Stimulated activated CD4-positive, alpha-beta T cell treated with anti-CD3 and anti-CD28 coated beads, TNF-alpha, amount 100 ng/mL, for 48 hours (primary cell): ENCODE measurements around the gene MS4A8.
"Not testable (repeated sequence)": the region's sequence is repeated elsewhere in the genome, so short reads cannot be mapped to it uniquely, and the experiment has no call there.

Experiments used
- DNase-seq, 3 donors: peaks; one replicate each; pipeline ENCODE4 v3.0.0-alpha.2; 2020; ENCODE audit warnings: low read depth in 3 of 3

The MS4A8 gene

GRCh38 chr11:60699284-60699691 is at the start of gene MS4A8:
TSS of gene MS4A8 (plus strand) at chr11:60699612. CDS start at chr11:60700861, 1,249 bp downstream.
- no peak for DNase-seq

- no peak for DNase-seq
These were observed 41.5 kb upstream of the MS4A8 start for GRCh38 chr11:60657888-60658287.

DNA sequence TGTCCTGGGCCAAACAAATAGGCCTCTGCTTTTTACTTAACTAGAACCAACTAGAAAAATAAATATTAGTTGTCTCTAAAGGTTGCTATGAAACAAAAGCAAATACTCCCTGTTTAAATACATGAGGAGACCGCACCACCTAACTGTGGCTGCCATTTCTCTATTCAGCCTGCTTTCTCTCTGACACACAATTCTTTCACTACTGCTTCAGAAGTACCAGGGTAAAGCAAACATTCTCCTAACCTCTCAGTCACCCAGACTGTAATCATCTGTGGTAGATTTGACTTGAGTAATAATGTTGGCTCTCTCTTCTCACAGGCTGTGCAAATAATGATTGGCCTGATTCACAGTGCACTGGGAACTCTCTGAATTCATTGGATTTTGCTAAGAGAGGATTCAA is 41.0 kb upstream of the MS4A8 start:
- no peak for DNase-seq

GRCh38 chr11:60672255-60672654 is 27.2 kb upstream of the MS4A8 start:
- no peak for DNase-seq

DNA sequence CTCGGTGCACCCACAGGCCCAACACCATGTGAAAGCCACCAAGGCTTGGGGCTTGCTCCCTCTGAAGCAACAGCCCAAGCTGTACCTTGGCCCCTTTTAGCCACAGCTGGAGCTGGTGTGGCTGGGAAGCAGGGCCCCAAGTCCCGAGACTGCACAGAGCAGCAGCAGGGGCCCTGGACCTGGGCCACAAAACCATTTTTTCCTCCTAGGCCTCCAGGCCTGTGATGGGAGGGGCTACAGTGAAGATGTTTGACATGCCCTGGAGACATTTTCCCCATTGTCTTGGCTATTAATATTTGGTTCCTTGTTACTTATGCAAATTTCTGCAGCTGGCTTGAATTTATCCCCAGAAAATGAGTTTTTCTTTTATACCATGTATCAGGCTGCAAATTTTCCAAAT is 21.2 kb upstream of the MS4A8 start:
- DNase-seq: not testable (repeated sequence)

DNA sequence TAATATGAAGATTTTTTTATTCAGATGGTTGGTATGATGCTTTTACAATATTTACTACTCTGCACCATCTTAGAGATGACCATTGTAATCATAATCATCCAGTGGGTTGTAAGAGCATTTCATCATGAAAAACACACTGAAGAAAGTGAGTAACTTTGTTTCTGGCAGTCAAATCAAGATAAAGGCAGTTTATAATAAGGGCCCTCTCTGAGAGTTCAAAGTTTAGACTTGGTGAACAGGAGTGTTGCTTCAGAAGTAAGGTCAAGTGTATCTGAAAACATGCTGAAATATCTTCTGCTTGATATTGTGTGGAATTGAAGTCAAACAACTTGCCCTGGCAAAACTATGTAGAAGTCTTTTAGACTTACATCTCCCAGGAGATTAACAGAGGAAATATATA is 19.5 kb upstream of the MS4A8 start:
- DNase-seq: no peak

GRCh38 chr11:60680455-60681119 is 18.8 kb upstream of the MS4A8 start:
- DNase-seq: no peak

DNA sequence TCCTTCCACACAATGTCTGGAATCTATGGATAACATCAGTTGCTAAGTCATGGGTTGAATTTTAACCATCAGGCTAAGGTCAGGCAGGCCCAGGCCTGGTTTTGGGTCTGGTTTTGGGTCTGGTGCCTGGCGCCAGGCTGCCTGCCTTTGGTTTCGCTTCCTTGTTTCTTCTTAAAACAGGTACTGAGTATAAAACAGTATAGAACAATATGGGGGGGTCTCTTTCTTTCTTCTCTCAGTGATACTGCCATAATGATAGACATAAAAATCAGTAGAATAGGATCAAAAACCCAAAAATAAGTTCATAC is 14.9 kb upstream of the MS4A8 start:
- DNase-seq: not testable (repeated sequence)

- DNase-seq: no peak
These were observed 7.8 kb upstream of the MS4A8 start for GRCh38 chr11:60691661-60692060.

DNA sequence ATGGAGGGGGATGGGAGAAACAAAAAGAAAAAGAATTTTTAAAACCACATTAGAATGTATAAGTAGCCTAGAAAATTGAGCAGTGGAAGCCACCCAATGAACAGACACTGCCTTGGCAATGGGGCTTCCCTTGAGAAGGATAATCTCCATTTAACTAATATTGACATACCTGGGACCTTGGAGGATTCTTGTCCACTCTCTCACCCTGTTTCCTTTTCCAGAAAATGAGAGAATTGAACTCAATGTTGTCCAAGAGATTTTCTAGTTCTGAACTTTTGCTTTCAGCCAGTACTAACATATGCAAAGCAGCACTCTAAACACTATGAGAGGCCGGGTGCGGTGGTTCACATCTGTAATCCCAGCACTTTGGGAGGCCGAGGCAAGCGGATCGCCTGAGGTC is 524 bp downstream of the MS4A8 start:
- DNase-seq: no peak

DNA sequence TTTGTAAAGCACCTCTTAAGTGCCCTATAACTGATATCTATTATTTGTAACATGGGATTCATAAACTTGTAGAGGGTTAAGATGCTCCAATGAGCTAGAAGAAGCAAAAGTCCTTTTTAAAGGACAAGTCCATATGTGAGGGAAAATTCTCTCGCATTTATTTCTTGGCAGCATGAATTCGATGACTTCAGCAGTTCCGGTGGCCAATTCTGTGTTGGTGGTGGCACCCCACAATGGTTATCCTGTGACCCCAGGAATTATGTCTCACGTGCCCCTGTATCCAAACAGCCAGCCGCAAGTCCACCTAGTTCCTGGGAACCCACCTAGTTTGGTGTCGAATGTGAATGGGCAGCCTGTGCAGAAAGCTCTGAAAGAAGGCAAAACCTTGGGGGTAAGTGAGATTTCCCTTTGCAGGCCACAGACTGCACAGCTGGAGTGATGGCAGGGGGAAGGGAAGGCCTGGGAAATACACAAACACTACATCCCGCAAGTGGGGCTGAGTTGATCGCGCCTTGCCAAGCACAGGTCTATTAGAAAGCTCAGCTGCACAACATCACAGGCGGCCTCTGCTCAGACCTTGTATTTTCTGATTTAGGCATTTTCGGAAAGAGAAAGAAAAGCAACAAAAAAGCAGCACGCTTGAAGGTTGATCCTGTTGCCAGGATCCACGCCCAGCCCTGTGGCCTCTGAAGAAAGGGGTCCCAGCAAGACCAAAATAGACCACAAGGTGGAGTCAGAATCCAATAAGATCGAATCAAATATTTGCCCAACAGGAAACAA is 1.5 kb downstream of the MS4A8 start:
- no peak for DNase-seq

- no peak for DNase-seq
These were observed 2.0 kb downstream of the MS4A8 start for GRCh38 chr11:60701469-60701818.

- DNase-seq: no peak
These were observed 4.0 kb downstream of the MS4A8 start for GRCh38 chr11:60703374-60703773.

DNA sequence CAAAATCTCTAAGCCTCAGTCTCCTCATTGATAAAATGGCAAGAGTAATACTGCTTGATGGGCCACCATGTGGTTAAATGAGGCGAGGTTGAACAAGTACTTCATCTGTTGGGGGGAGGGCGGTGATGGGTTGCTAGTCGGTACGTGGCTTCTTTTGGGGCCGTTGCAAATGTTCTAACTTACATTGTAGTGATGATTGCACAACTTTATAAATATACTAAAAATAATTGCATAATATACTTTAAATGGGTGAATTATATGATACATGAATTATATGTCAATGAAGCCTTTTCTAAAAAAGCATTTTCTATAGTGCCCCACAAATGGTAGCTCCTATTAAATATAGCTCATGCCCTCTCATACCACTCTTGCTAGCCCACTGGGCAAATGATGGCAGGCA is 6.5 kb downstream of the MS4A8 start:
- no peak for DNase-seq

DNA sequence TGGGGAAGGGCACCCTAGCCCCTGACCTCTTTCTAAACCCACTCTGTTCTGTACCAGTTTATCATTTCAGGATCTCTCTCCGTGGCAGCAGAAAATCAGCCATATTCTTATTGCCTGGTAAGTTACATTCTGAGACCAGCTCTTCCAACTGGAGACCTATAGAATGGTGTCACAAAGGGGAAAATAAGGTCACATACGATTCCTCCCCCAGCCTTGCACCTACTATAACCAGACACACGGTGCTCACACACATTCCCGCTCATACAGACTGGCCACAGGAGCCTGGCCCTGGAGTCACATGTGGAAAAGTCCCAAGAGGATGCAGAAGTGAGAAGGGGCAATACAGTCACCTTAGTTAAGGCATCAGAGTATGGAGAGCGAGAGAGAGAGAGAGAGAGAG is 7.5 kb downstream of the MS4A8 start:
- no peak for DNase-seq

DNA sequence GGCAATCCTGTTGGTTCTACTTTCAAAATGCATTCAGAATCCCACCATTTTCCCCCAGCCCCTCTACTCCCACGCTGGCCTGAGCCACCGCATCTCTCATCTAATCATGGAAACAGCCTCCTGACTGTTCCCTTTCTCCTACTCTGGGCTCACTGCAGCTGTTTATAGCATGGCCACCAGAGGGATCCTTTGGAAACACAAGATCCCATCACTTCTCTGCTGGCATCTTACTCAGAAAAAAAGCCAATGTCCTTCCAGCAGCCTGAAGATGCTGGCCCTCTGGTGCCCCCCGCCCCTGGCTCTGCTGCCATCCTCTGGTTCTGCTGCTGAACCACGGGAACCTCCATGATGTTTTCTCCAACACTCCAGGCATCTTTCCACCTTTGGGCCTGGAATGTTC is 11.1 kb downstream of the MS4A8 start:
- DNase-seq: no peak

GRCh38 chr11:60711276-60711675 is 11.9 kb downstream of the MS4A8 start:
- no peak for DNase-seq

- DNase-seq: not testable (repeated sequence)
These were observed 14.0 kb downstream of the MS4A8 start for GRCh38 chr11:60713423-60713822.

GRCh38 chr11:60717956-60718355 is 18.5 kb downstream of the MS4A8 start:
- DNase-seq: no peak

DNA sequence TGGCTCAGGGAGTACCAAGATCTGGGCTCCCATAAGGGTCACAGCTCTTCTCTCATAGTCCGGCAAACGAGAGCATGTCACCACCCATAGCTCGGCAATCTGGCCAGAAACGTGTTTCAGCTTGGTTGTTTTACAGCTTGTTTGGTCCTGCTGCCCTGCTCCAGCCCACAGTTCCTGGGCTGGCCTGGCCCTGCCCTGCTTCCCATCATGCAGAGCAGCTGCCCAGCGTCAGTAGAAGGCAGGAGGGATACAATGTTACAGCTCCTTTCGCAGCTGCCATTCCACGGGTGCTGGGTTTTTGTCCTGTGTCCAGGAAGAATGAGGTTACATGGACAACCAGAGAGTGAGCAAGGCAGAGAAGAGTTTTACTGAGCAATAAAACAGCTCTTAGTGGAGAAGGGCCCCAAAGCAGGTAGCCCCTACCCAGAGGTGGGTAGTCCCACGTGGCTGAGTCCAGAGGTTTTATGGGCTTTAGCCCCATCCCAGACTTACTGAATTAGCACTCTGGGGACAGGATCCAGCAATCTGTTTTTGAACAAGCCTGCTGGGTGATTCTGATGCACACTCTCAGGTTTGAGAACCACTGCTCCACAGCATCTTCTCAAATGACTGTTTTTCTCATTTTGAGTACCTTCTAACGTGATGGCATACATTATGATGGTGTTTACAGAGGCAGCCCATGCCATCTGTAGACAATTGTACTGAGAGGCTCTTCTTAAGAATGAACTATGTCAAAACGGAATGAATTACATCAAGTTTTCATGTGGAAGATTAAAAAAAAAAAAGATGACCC is 19.3 kb downstream of the MS4A8 start:
- no peak for DNase-seq

DNA sequence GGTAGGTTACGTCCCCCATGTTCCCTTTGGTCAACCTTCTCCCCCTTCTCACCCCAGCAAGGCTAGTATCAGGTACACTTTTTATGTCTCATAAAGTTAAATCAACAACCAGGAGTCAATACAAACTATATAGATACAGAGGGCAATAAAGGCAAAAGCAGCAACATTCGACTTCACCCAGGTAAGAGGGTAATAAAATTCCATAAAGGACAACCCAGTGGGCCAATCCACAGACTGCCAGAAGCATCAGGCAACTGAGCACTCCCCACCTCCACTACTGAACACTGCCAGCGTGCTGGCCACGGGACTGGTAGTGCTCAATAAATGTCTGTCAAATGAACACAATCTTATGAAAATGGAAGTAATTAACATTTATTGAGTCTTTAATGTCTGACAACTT is 20.0 kb downstream of the MS4A8 start:
- DNase-seq: no peak

DNA sequence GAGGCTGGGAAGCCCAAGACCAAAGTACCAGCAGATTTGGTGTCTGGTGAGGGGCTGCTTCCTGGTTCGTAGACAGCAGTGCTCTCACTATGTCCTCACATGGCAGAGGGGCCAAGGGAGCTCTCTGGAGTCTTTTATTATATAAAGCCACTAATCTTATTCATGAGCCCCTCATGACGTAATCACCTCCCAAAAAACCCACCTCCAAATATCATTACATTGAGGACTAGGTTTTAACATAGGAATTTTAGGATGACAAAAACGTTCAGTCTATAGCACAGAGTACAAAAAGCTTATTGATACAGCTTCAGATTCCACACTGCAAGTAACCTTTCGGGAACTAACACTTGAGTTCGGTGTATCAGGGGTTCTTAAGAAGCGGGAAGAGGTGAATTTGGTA is 21.0 kb downstream of the MS4A8 start:
- no peak for DNase-seq

DNA sequence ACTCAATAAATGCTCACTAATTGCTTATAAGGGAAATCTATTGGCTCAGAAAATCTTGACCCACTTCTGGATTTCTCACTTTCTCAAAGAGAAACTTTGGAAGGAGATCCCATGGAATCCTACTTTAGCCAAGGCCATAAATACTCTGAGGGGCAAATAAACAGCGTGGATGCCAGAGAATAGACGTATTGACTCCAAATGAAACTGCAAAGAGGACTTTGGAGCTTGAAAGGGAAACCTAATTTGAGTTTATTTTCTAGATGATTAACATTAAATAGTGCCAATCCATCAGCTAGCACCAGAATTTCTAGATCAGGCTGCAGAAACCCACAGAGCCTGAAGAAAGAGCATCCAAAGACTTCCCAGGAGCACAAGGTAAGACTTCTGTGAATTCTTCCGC is 25.0 kb downstream of the MS4A8 start, which contains the start of gene MS4A18:
Gene MS4A18 (plus strand): TSS at position 301 of the 400 bp plus-strand sequence.
- DNase-seq: no peak
